Hepatic stellate cell (primary cell): Measurements from ENCODE around the gene NPIPB6.

Experiments used
- DNase-seq: peaks from one replicate; pipeline ENCODE4 v3.0.0; 2011; ENCODE audit warnings: low spot score

The NPIPB6 gene

DNA sequence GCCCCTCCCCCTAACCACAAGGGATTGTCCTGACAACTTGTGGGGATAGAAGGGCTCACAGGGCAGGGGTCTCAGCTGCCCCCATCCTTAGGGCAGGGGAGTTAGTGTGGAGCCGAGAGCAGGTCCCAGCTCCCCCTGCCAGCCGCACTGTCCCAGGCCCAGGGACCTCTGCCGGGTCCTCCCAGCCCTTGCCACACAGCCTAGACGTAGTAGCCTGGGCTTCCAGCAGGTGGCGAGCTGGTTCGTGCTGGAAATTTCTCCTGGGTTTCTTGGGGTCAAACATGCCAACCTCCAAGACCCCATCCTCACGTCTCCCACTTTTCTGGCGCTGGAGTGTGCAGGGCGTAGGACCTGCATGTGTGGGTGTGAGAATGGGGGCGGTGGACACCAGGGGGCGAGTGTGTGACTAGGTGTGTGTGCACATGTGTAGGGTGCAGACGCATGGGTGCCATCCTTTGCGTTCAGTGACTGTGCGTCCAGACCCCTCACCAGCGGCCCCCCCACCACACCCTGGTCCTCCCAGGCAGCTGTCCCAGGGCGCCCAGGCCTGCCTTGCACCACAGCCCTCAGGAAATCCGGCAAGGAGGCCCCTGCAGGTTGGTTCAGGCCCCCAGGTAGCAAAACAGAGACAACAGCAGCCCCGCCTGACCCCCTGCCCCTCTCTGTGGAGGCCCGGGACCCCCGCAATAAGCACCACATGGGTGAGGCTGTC lies 41.5 kb downstream of the NPIPB6 start:
- peak; percentile 68 for DNase-seq

DNA sequence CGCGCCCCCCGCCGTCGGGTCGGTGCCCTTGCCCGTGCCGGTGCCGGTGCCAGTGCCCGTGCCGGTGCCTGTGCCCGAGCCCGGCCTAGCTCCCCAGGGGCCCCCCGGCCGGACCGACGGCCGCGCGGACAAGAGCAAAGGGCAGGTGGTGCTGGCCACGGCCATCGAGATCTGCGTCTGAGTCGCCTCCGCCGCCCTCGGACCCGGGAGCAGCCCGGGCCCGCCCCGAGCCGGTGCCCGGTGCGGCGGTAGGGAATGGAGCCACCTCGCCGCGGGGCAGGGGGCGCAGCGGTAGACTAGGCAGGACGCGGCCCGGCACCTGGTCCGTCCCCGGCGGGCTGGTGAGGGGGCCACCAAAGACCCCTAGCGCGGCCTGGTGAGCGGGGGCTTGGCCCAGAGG lies 42.6 kb downstream of the NPIPB6 start:
- no peak for DNase-seq

DNA sequence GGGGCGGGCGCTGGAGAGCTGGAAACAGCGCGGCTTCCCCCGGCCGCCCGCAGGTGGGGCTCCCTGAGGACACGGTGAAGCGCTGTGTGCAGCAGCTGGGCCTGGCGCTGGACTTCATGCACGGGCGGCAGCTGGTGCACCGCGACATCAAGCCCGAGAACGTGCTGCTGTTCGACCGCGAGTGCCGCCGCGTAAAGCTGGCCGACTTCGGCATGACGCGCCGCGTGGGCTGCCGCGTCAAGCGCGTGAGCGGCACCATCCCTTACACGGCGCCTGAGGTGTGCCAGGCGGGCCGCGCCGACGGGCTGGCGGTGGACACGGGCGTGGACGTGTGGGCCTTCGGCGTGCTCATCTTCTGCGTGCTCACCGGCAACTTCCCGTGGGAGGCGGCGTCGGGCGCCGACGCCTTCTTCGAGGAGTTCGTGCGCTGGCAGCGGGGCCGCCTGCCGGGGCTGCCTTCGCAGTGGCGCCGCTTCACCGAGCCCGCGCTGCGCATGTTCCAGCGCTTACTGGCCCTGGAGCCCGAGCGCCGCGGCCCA lies 43.2 kb downstream of the NPIPB6 start:
- no peak for DNase-seq

DNA sequence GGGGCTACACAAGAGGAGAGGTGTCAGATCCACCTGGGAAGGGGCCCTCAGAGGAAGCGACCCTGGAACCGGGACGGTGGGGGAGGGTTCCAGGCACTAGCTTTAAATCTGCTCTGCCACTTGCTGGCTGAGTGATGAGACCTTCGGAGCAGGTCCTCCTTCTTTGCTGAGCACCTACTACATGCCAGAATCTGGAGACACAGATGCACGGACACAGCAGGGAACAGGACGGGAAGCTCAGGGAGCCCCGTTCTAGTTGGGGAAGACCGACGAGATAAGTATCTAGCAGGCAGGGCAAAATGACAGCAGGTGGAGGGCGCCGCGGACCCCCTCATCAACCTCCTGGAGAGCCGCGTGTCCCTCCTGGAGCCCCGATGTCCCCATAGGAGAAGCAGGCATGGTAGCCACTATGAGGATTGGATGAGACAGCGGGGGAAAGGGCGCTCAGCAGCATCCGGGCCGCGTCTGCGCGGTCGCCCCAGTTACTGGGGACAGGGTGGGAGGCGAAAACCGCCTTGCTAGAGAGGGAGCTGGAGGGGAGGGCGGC lies 43.8 kb downstream of the NPIPB6 start:
- DNase-seq, result no peak

DNA sequence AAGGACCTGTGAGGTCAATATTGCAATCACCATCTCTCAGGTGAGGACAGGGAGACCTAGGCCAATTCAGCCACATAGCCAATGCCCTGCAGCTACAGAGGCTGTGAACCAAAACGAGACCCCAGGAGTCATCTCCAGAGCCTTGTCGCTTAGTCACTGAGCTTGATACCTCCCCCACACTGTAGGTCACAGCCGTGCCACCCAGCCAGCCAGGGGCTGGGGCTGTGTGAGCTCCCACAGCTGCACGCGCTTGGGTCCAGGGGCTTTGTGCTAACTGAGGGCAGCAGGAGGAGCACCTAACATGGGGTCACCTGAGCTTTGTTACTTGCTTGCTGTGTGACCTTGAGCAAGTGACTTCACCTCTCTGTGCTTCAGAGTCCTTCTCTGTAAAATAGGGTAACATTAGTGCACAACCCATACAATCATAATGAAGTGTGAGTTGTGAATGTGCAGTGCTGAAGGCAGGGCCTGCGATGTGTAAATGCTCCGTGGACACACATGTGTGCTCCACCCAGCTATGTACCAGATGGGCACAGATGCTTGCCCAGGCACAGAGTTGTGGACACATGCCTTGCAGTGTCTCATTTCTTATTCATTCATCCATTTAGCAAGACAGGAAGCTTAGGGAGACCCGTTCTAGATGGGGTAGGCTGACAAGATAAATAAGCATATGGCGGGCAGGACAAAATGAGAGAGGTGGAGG lies 45.1 kb downstream of the NPIPB6 start:
- DNase-seq, result no peak

DNA sequence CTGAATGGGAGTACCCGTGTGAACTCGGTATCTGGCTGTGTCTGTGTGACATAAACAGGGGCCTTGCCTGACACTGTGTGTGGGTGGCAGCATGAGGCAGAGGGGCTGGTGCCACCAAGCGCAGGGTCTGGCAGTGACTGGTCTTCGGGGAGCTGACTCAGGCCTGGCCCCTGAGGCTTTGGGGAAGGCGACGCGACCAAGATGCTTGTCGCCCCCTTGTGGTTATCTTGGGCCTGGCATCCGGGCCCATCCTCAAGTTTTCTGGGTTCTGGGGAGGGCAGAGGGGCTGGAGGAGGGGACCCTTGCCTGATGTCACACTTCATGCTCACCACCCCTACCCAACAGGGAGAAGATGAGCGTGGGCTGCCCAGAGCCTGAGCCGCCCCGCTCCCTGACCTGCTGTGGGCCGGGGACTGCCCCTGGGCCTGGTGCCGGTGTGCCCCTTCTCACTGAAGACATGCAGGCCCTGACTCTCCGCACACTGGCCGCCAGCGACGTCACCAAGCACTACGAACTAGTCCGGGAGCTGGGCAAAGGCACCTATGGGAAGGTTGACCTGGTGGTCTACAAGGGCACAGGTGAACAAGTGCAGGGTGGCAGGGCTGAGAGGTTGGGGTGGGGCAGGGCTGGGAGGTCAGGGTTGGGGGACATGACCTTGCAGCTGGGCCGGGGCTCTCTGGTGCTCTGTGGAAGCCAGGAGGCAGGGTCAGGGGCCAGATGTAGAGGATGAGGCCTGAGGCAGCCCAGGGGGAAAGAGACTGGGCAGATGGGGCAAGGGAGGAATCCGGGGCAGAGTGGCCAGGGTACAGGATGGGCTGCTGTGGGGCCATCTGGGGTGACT lies 46.0 kb downstream of the NPIPB6 start:
- peak; percentile 72 for DNase-seq

DNA sequence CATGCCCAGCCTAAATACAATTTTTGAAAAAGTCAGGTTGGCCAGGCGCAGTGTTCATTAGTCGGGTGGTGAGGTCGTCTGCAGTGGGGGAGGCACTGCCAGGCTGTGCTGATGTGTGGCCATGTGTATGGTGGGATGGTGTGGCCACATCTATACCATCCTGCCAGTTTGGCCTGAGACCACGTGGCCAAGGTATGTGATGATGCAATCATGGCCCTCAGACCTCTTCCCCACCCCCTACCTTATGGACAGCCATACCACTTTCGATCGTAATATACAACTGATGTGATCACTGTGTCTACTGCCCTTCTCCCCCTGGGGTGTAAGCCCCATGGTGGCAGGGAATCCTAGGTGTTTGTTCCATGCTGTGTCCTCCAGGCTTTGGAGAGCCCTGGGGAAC lies 47.3 kb downstream of the NPIPB6 start:
- DNase-seq, result no peak

DNA sequence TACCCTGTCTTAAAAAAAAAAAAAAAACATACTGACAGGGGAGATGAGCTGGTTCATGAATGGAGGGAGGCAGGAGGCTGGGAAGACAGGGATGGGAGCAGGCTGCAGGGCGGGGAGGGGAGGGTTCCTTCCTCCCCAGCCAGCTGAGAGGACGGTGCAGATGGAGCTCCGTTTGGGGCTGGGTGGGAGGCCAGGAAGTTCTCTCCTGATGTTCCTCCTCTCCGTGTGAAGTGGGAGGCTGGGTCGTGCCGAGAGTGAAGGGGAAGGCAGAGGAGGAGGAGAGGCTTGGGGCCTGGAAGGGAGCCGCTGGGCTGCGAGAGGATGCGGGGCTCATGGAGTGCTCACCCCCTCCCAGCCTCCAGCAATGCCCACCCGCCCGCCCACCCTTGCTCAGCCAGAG lies 49.7 kb downstream of the NPIPB6 start:
- no peak for DNase-seq

DNA sequence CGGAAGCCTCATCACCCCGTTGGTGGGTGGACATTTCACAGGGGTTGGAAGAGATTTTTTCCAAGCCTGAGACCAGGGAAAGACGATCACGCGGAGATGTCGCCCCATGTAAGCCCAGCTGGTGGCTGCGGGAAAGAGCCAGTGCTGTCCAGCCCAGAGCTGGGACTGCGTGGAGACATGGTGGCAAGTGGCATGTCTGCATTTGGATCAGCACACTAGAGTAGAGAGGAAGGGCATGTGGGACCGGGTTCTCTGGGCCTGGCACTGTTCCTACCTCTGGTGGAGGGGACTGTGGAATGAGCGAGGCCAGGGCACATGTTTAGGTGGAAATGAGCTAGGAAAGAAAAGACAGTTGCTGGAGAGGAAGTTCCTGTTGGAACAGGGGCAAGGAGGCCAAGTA lies 51.0 kb downstream of the NPIPB6 start:
- DNase-seq, result no peak

DNA sequence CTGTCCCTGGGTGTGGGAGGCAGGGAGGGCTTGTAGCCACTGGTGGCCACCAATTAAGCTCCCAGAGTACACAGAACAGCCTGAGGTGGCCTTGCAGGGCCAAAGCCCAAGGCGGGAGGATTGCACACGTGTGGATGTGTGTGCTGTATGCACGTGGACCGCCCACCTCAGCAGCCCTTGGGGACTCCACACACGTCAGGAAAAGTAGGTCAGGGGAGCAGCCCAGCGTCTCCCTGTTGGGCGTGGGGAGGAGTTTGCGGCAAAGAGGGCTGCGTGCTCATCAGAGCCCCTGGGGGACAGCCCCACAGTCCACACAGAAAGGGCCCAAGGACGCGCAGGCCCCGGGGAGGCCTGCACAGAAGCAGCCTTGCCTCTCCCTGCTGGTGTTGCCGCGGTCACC lies 51.4 kb downstream of the NPIPB6 start:
- DNase-seq, result no peak

DNA sequence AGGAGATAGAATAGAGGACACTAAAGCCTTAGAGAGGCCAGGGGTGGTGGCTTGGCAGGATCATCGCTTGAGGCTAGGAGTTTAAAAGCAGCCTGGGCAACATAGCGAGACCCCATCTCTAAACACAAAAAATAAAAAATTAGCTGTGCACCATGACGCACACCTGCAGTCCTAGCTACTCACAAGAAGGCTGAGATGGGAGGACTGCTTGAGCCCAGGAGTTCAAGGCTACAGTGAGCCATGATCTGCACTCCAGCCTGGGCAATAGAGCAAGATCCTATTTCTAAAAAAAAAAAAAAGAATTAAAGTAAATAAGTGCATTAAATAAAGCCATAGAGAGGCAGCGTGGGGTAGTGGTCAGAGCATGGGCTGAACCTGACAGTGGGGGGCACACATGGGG lies 51.9 kb downstream of the NPIPB6 start:
- no peak for DNase-seq

DNA sequence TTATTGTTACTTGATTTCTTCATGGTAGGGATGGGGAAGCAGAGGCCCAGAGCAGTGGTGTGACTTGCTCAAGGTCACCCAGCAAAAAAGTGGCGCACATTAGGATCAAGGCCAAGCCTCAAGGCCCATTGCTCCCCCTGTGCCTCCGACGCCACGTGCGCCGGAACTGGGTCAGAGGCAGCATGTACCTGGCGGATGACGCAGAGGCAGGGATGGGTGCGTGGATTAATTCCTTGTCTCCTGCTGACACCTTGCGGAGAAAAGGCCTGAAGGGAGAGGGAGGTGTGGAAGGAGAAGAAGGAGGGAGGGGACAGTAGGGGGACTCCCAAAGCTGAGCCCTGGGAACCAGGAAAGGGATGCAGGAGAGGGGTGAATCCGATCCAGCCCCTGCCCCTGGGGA lies 52.5 kb downstream of the NPIPB6 start:
- no peak for DNase-seq

DNA sequence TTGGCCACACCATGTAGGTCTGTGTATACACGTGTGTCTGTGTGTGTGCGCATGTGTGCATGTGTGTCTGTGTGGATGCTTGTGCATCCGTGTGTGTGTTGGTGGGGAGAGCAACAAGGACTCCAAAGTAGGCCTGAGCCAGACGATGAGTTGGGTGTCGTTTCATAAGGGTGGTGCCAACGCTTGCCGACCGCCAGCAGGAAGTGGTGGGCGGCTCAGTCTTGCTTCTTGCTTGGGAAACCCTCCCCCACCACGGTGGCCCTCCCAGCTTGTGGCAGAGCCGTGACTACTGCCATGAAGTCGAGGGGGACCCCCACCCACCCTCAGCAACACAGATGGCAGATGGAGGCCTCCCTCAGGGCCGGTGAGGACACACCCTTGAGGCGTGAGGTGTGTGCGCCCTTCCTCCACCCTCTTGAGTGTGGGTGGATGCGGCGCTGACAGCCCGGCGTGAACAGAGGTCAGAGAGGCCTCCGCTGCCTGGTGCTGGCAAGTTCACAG lies 53.4 kb downstream of the NPIPB6 start:
- no peak for DNase-seq

DNA sequence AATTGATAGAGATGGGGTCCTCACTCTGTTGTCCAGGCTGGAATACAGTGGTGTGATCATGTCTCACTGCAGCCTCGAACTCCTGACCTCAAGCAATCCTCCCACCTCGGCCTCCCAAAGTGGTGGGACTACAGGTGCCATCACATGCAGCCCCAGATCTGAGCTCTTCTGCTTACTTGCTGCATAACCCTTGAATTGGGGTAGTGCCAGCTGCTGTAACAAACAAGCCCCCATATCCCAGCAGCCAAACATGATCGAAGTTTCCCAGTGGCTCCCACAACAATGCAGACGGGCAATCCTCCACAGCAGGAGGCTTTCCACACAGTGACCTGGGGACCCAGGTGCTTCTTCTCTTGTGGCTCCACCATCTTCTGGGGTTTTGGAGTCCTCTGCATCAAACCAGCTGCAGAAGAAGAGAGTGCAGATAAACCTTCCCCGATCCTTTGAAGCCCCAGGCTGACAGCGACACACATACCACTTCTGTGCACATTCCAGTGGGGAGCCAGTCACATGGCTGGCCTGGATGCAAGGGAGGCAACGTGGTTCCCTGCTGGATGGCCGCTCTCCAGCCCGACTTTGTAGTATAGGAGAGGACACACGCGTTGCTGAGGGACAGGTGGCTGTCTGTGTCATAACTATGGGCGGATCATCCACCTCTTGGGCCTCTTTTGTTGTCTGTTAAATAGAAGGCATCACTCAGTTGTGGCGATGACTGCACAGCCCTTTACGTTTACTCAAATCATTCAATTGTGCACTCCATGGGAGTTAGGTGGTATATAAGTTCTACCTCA lies 54.3 kb downstream of the NPIPB6 start:
- no peak for DNase-seq

DNA sequence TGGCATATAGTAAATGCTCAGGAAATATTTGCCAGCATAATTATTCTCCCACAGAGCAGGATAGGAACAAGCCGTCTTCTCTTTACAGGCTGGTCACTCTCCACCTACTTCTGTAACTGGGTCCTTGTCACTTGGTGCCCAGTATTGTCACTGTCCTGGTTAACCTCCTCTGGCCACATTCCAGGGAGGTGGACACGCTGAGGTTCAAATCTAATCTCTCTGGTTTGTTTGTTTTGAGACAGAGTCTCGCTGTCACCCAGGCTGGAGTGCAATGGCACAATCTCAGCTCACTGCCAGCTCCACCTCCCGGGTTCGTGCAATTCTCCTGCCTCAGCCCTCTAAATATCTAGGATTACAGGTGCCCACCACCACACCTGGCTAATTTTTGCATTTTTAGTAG lies 55.4 kb downstream of the NPIPB6 start:
- DNase-seq, result no peak

DNA sequence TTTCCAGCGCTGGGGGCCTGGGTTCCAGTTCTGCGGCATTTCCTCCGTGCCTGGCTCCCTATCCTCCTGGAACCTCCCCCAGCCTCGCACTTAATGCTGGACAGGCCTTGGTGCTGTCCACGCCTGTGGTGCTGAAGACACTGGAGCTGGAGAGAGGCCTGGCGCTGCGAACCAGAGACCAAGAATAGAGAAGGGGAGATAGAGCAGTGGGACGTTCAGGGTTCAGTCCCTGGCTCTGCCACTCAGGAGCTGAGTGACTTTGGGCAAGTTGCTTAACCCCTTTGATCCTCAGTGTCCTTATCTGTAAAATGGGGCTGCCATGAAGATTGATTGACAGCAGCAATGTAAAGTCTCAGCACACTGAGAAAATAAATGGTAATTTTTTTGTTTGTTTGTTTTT lies 59.1 kb downstream of the NPIPB6 start:
- peak; percentile 58 for DNase-seq

DNA sequence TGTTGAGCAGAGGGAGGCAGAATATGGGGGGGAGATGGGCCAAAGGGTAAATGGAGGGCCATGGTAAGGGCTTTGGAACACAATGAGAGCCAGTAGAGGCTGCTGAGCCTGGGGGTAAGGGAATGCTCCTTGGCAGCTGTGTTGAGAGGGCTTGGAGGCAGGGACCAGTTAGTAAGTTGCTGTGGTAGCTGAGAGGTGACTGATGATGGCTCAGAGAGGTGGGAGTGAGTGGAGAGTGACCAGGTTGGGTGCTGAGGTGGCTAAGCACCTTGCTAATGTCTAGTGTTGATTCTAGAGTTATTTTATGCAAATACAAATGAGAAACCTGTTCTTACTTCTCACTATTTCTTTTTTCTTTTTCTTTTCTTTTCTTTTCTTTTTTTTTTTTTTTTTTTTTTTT lies 60.2 kb downstream of the NPIPB6 start:
- DNase-seq, result no peak

DNA sequence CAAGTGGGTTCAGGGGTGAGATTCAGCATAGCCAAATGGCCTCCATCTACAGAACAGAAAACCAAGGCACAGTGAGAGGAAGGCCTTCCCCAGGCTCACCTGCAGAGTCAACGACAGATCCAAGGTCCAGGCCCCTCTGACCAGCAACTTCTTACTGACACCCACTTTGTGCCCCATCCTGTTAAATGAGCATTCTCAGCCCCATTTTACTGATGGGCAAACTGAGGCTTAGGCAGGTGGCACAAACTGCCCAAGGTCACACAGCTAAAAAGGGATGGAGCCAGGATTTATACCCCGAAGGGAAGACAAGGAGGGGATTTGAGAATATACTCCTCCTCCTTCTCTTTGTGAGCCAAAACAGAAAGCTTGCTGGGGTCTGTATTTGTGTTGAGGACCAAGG lies 61.7 kb downstream of the NPIPB6 start:
- no peak for DNase-seq

DNA sequence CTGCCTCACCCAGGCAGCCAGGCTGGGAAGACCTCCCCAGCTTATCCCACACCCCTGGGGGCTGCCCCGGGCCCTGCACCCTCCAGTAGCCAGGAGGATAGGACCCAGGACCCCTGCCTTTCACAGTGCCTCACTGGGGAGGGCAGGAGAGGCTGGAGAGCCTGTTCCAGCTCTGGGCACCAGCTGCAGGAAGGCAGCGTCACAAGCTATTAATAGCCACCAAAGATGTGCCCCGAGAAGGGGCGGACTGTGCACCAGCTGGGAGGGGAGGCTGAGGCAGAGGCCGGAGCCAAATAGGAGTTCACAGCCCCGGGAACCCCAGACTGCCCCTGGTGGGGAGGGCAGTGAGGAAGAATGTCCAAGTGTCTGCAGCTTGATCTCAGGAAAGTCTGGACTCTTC lies 62.2 kb downstream of the NPIPB6 start:
- no peak for DNase-seq

DNA sequence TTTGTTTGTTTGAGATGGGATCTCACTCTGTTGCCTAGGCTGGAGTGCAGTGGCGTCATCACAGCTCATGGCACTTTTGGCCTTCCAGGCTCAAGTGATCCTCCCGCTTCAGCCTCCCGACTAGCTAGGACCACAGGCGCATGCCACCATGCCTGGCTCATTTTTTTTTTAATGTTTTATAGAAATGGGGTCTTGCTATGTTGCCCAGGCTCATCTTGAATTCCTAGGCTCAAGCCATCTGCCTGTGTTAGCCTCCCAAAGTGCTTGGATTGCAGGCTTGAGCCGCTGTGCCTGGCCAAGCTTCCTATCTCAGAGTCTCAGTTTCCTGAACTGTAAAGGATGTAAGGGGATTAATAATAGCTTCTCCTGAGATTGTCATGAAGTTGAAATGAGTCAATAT lies 63.0 kb downstream of the NPIPB6 start:
- DNase-seq, result no peak

DNA sequence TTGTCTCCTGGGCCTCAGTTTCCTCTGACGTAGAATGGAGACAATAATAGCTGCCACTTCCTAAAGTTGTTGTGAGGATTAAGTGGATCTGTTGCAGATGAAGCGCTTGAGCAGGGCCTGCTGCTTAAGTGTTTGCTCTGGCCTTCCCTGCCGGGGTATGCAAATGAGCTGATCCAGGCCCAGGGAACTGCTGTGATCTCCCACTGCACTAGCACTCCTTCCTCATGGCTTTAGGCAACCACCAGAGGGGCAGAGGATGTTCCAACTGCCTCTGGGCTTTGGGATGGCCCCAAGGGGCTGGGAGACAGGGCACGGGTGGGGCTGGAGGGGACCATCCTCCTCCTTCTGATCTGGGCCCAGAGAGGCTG lies 64.8 kb downstream of the NPIPB6 start:
- no peak for DNase-seq
